Caco-2 (cell line): Measurements from ENCODE around the gene DMBT1. TPM values are rescaled to one million over a fixed set of nuclear protein-coding genes. Genes with fewer than 3 reads are reported as not detected.

Source experiments
- BruUV-seq: library from RNA; stranded (reverse); fragments of 400-500 nt; replicated peaks from 2 replicates; lab custom pipeline; 2021; lab: Mats Ljungman, UMichigan
- CTCF ChIA-PET: fragments of 300-600 bp; sonication (Branson Sonifier 250); formaldehyde crosslinking; loops from one replicate; lab custom pipeline; 2022; ENCODE audit warnings: antibody characterized with exemption; lab: Charles Lee
- POLR2A ChIA-PET: fragments of 300-600 bp; sonication (Branson Sonifier 250); formaldehyde crosslinking; loops from one replicate; lab custom pipeline; 2022; ENCODE audit warnings: antibody characterized with exemption; lab: Charles Lee
- DNase-seq, 2 experiments: peaks; one replicate each; pipeline versions ENCODE4 v3.0.0 to v3.0.0-alpha.2; 2020 to 2022
- H3K27me3 ChIP-seq: replicated peaks from 2 replicates; pipeline ENCODE4 v1.6.0; 2011; ENCODE audit warnings: low read length; ENCODE audit not compliant: control insufficient read depth, insufficient read depth
- H3K36me3 ChIP-seq: 2 replicates; pipeline ENCODE4 v1.5.1; 2011; ENCODE audit warnings: low read length; ENCODE audit not compliant: control insufficient read depth, insufficient read depth
- H3K4me1 ChIP-seq: fragments of 250-450 bp; sonication (Bioruptor Pico); 2 replicates; pipeline ENCODE4 v1.5.1; 2020; ENCODE audit warnings: mild to moderate bottlenecking
- H3K4me3 ChIP-seq: 2 replicates; pipeline ENCODE4 v1.5.1; 2011; ENCODE audit warnings: low read depth, mild to moderate bottlenecking, control low read depth, low read length
- H3K9me3 ChIP-seq: fragments of 250-450 bp; sonication (Bioruptor Pico); 2 replicates; pipeline ENCODE4 v1.5.1; 2020; ENCODE audit warnings: mild to moderate bottlenecking, moderate library complexity
- H3K27ac Mint-ChIP-seq: one replicate; pipeline ENCODE4 v1.8.0; 2022; ENCODE audit warnings: mixed read lengths; ENCODE audit not compliant: unreplicated experiment
- H3K27me3 Mint-ChIP-seq: one replicate; pipeline ENCODE4 v1.8.0; 2022; ENCODE audit warnings: mixed read lengths; ENCODE audit not compliant: insufficient read depth, unreplicated experiment
- H3K36me3 Mint-ChIP-seq: one replicate; pipeline ENCODE4 v1.8.0; 2022; ENCODE audit warnings: mild to moderate bottlenecking, mixed read lengths; ENCODE audit not compliant: insufficient read depth, unreplicated experiment
- H3K4me1 Mint-ChIP-seq: one replicate; pipeline ENCODE4 v1.8.0; 2022; ENCODE audit warnings: low read depth, mixed read lengths; ENCODE audit not compliant: unreplicated experiment
- H3K4me3 Mint-ChIP-seq: one replicate; pipeline ENCODE4 v1.8.0; 2022; ENCODE audit warnings: mild to moderate bottlenecking, moderate library complexity, mixed read lengths; ENCODE audit not compliant: unreplicated experiment
- H3K9me3 Mint-ChIP-seq: one replicate; pipeline ENCODE4 v1.8.0; 2022; ENCODE audit warnings: mixed read lengths; ENCODE audit not compliant: unreplicated experiment
- intact Hi-C: fragments of 100-400 bp; cut with micrococcal nuclease; formaldehyde crosslinking; loops from one replicate; pipeline ENCODE4 v1.10.0; 2022; ENCODE audit not compliant: unreplicated experiment
- total RNA-seq: library from RNA; stranded (reverse); gene quantifications from 2 replicates; pipeline ENCODE4 v1.2.3, GENCODE V29; 2022
- TF ChIP-seq, protein P1 (sequence below), 2 experiments: fragments of 200-600 bp in 1 of 2; IDR thresholded peaks; 1 replicate in 1 of 2; 2 replicates in 1 of 2; pipeline versions ENCODE4 v1.5.1 to v1.8.0; 2011 to 2022; ENCODE audit warnings: antibody characterized with exemption in 1 of 2, control low read depth in 1 of 2, inconsistent platforms in 1 of 2, low read depth in 1 of 2, low read length in 1 of 2, mild to moderate bottlenecking in 1 of 2, moderate library complexity in 1 of 2; ENCODE audit not compliant: insufficient read depth in 1 of 2, severe bottlenecking in 1 of 2, unreplicated experiment in 1 of 2

Gene DMBT1
- total RNA-seq, 1 experiment from 2014 or later = not detected

DNA sequence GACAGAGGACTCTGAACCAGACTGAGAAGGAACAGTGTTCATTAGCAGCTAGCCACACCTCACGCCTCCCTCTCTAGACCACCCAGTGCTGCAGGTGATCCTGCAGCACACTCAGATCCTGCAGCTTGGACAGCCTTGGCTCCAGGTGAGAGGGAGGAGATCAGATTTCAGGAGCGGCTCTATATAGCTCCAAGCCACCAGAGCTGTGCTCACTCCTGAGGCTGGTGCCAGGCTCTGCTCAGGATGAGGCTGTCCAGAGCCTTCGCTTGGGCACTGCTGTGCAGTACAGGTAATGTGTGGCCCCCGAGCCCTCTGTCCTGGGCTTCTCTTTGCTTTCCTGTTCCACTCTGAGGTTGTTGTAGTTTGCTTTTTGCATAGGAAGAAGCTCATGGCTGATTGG is 96.7 kb downstream of the DMBT1 start:
- H3K36me3 ChIP-seq = no peaks in the 10 kb centered on the region
- no peaks in the 10 kb centered on the region for H3K4me1 ChIP-seq
- TF ChIP-seq, protein P1, sequence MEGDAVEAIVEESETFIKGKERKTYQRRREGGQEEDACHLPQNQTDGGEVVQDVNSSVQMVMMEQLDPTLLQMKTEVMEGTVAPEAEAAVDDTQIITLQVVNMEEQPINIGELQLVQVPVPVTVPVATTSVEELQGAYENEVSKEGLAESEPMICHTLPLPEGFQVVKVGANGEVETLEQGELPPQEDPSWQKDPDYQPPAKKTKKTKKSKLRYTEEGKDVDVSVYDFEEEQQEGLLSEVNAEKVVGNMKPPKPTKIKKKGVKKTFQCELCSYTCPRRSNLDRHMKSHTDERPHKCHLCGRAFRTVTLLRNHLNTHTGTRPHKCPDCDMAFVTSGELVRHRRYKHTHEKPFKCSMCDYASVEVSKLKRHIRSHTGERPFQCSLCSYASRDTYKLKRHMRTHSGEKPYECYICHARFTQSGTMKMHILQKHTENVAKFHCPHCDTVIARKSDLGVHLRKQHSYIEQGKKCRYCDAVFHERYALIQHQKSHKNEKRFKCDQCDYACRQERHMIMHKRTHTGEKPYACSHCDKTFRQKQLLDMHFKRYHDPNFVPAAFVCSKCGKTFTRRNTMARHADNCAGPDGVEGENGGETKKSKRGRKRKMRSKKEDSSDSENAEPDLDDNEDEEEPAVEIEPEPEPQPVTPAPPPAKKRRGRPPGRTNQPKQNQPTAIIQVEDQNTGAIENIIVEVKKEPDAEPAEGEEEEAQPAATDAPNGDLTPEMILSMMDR (IDR thresholded peaks at IDR 0.05; ENCODE audit: insufficient read depth in 1 of 2, low read depth in 1 of 2, low read length in 1 of 2, severe bottlenecking in 1 of 2, unreplicated experiment in 1 of 2) = no peak
- Mint-ChIP-seq H3K4me1 (no peaks in the 10 kb centered on the region), H3K36me3 (no peaks in the 10 kb centered on the region), H3K27ac (no peak overlapping the region), H3K4me3 (no peak overlapping the region), H3K9me3 (no peaks in the 10 kb centered on the region), H3K27me3 (peaks cover 25% of the 10 kb centered on the region)
- H3K9me3 ChIP-seq = no peaks in the 10 kb centered on the region
- DNase-seq = peak in 1 of 2 experiments; percentile 23
- ChIA-PET POLR2A (no interaction called here), CTCF (no interaction called here)
- intact Hi-C loops = no loop called here
- H3K4me3 ChIP-seq = no peak overlapping the region
- BruUV-seq = no TSS peak
- peaks cover 1% of the 10 kb centered on the region; the same call in 1 of the 2 replicates for H3K27me3 ChIP-seq

DNA sequence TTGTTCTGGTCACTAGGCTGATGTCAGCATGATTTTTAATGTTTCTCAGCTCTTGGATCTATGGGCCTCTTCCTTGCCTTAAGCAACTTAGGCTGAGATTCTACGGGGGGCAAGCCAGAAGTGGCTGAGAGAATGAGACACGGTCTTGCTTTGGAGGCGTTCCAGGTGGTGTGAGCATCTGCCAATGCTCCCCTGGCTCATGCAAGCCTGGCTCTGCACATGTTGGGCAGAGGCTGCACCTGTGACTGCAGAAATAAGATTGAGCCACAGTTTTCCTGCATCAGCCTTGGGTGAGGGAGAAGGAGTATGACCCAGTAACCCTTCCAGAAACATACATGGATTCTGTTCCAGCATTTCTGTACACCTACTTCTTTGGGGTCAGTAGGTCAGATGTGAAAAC is 97.2 kb downstream of the DMBT1 start:
- H3K4me1 ChIP-seq = no peaks in the 10 kb centered on the region
- CTCF ChIA-PET = no interaction called here
- no peak overlapping the region for H3K27ac Mint-ChIP-seq
- TF ChIP-seq, protein P1 (IDR thresholded peaks at IDR 0.05; ENCODE audit: insufficient read depth in 1 of 2, low read depth in 1 of 2, low read length in 1 of 2, severe bottlenecking in 1 of 2, unreplicated experiment in 1 of 2) = no peak
- no peaks in the 10 kb centered on the region for H3K9me3 Mint-ChIP-seq
- no peaks in the 10 kb centered on the region for H3K9me3 ChIP-seq
- no peaks in the 10 kb centered on the region for H3K36me3 ChIP-seq
- POLR2A ChIA-PET = no interaction called here
- H3K27me3 Mint-ChIP-seq = peaks cover 25% of the 10 kb centered on the region
- H3K4me3 Mint-ChIP-seq = no peak overlapping the region
- peak in 1 of 2 experiments; percentile 8 for DNase-seq
- H3K27me3 ChIP-seq = peaks cover 1% of the 10 kb centered on the region; the same call in 1 of the 2 replicates
- no peak overlapping the region for H3K4me3 ChIP-seq
- H3K36me3 Mint-ChIP-seq = no peaks in the 10 kb centered on the region
- no TSS peak for BruUV-seq
- intact Hi-C loops = no loop called here
- no peaks in the 10 kb centered on the region for H3K4me1 Mint-ChIP-seq

DNA sequence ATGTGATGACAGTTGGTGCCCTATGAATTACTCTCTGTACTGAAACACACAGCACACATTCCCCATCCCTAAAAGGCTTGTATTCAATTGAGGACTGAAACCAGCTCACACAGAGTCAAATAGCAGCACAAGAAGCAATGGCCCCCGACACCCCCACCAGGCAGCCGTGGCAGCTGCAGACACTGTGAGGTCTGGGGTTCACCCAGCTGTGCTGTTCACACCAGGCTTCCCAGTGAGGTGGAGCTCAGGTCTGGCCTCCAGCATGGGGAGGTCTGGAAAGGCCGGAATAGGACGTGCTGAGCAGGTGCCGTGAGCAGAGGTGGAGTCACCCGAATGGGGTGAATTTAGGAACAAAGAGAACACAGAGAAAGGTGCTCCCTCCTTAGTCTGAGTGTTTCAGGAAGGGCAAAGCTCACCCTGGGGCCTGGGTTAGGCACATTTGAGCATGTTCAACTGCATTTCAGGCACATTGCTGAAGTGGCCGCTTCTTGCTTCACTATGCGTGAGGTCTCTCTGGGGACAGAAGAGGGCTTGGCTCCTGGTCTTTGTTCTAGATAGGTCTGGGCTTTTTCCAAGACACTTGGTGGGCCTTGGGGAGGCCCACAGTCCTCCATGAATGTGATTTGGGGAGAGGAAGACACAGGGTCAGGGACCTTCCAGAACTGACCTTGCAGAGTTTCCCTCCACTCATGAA is 97.9 kb downstream of the DMBT1 start:
- Mint-ChIP-seq H3K36me3 (no peaks in the 10 kb centered on the region), H3K27ac (no peak overlapping the region), H3K27me3 (peaks cover 19% of the 10 kb centered on the region), H3K4me3 (no peak overlapping the region), H3K9me3 (no peaks in the 10 kb centered on the region), H3K4me1 (no peaks in the 10 kb centered on the region)
- TF ChIP-seq, protein P1 (IDR thresholded peaks at IDR 0.05; ENCODE audit: insufficient read depth in 1 of 2, low read depth in 1 of 2, low read length in 1 of 2, severe bottlenecking in 1 of 2, unreplicated experiment in 1 of 2) = no peak
- DNase-seq = peak in 1 of 2 experiments; percentile 11
- H3K4me3 ChIP-seq = no peak overlapping the region
- H3K4me1 ChIP-seq = no peaks in the 10 kb centered on the region
- no TSS peak for BruUV-seq
- no peaks in the 10 kb centered on the region for H3K9me3 ChIP-seq
- ChIA-PET POLR2A (no interaction called here), CTCF (interaction anchor here (1.4 kb wide), 1 partner anchor 9 kb away, joined by 3 read pairs; no protein-coding TSS in a partner anchor)
- no peaks in the 10 kb centered on the region for H3K36me3 ChIP-seq
- H3K27me3 ChIP-seq = peaks cover 1% of the 10 kb centered on the region; the same call in 1 of the 2 replicates
- intact Hi-C loops = no loop called here
